HuH-7.5 (cell line): ENCODE measurements around the gene ZBTB14.

Source experiments
- DNase-seq: peaks from one replicate; pipeline ENCODE4 v3.0.0; 2011; ENCODE audit warnings: low spot score

The ZBTB14 gene

DNA sequence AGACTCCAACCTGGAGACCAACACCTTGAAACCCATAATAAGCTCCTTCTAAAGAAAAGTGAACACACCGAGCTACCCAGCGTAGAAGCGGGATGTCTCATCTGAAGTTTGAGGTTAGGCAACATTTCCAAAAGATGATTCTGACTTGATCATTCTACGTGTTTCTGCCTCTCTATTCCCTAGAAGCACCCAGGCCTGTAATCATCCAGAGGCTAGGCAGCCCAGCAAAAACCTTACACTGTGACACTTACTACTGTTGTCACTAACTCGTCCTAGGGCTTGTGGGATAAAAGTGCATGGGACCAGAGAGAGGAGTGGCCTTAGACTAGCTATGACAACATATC, 1.4 kb downstream of the ZBTB14 start:
- no peak for DNase-seq

- no peak for DNase-seq
Observed at GRCh38 chr18:5288517-5288935, 7.0 kb downstream of the ZBTB14 start.

DNA sequence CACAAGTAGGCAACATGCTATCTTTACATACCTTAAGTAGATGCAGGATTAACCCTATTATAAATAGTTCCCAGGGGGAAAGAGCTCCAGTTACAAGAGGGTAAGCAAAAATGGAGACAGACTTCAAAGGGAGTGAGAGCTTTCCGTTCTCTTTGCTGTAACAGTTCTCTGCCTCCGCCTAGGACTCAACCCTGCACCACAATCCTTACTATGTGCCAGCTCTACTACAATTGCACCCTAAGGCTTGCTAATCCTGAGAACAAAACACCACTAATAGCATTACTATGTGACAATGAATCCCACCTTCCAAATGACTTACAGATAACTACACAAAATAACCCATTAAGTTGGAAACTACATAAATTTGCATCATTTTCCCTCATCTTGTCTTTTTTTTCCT, 7.7 kb downstream of the ZBTB14 start:
- DNase-seq = no peak

GRCh38 chr18:5286525-5286924, 9.0 kb downstream of the ZBTB14 start:
- no peak for DNase-seq

- no peak for DNase-seq
Observed at GRCh38 chr18:5285326-5285725, 10.2 kb downstream of the ZBTB14 start.

- no peak for DNase-seq
Observed at GRCh38 chr18:5284808-5285207, 10.7 kb downstream of the ZBTB14 start.

DNA sequence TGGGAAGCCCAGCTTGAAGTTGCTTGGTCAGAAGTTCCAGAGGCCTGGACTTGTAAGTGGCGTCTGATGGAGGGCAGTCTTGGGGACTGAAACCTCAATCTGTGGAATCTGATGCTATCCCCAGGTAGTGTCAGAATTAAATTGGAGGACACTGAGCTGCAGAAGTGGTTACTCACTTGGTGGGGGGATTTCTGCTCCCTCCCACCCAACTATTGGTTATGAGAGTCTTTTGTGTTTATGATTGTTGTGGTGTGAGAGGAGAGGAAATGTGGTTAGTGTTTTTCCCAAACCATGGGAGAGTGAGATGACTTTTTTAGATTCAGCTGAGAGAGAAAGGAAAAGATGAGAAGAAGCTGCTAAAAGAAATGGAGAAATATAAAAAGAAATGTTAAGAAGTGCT, 12.8 kb downstream of the ZBTB14 start:
- DNase-seq = no peak

- no peak for DNase-seq
Observed at GRCh38 chr18:5276947-5277346, 18.6 kb downstream of the ZBTB14 start.

DNA sequence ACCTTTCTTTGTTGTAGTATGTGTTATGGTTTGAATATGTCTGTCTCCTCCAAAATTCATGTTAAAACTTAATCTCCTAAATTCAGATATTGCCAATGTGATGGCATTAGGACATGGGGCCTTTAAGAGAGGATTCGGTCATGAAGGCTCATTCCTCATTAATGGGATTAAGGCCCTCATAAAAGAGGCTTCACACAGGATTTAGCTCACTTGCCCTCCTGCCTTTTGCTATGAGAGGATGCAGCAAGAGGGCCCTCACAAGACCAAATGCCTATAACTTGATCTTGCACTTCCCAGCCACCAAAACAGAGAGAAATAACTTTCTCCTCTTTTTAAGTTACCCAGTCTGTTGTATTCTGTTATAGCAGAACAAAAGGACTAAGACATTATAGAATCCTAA, 19.7 kb downstream of the ZBTB14 start:
- no peak for DNase-seq

DNA sequence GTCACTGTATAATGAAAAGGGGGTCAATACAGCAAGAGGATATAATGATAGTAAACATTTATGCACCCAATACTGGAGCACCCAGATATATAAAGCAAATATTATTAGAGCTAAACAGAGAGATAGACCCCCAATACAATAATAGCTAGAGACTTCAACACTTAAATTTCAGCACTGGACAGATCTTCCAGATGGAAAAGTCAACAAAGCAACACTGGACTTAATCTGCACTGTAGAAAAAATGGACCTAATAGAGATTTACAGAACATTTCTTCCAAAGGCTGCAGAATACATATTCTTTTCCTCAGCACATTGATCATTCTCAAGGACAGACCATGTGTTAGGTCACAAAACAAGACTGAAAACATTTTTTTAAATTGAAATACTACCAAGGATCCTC, 26.7 kb downstream of the ZBTB14 start:
- no peak for DNase-seq

GRCh38 chr18:5266721-5267120, 28.8 kb downstream of the ZBTB14 start:
- no peak for DNase-seq

DNA sequence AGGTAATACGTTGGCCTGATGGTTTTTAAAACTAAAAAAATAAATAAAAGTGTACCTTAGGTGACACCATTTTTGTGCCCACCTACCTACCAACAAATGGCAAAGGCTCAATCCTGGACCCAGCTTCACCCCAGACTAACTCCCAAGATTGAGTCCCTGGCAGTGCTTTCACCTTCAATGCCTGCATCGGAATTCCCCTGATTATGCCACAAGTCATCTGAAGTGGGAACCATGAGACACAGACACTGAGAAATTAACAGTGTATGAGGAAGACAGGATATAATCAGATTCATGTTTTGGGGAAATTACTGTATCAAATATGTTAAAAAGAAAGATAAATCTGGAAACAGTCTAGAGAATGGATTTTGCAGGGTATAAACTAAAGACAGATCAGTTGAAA, 41.6 kb downstream of the ZBTB14 start:
- no peak for DNase-seq

GRCh38 chr18:5251117-5251516, 44.4 kb downstream of the ZBTB14 start:
- no peak for DNase-seq

DNA sequence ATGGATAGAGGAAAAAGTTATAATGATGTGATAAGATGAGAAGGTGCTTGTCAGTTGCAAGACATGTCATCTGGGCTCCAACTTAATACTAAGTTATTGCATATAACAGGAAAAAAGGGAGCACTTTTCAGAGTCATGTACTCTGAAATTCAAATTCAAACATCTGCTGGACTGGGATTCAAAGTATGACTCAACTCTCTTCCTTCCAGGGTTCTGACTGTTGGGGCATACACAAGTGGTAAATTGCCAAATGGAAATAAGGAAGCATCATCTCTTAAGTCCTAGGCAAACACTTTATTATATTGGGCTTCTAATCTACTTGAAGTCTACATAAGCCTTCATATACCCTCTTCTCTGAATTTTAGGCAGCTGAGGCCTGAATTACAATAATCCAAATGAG, 44.9 kb downstream of the ZBTB14 start:
- DNase-seq = no peak

- DNase-seq = no peak
Observed at GRCh38 chr18:5244941-5245340, 50.6 kb downstream of the ZBTB14 start.

DNA sequence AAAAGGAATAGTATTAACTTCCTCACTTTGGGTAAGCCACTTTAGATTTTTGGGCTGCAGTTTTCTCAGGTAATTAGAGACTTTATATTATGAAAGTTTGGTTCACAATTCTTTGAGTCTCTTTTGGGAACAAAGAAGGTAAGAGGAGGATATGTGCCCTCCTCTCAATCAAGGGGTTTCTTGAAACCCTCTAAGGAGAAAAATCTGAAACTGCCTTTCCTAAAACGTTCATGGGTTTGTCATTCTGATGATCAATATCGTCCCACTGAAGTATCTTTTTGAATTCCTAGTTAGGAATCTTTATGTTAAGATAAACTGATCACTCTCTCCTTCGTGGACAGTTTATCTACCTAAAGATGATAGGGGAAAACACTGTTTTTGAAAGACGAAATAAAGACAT, 56.1 kb downstream of the ZBTB14 start:
- DNase-seq = no peak
